ENCODE data around the gene PRKRIP1.
"Not testable (repeated sequence)": the region's sequence is repeated elsewhere in the genome, so short reads cannot be mapped to it uniquely, and the experiment has no call there.

The PRKRIP1 gene, protein sequence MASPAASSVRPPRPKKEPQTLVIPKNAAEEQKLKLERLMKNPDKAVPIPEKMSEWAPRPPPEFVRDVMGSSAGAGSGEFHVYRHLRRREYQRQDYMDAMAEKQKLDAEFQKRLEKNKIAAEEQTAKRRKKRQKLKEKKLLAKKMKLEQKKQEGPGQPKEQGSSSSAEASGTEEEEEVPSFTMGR

GRCh38 chr7:102395873-102396709, at the start of gene PRKRIP1:
Gene PRKRIP1, plus strand, starts transcription at chr7:102396363. Its CDS starts 49 bp downstream, at chr7:102396412.
- DNase-seq (ENCODE audit: low read depth in 2 of 2): peak; percentile 53 to 55

DNA sequence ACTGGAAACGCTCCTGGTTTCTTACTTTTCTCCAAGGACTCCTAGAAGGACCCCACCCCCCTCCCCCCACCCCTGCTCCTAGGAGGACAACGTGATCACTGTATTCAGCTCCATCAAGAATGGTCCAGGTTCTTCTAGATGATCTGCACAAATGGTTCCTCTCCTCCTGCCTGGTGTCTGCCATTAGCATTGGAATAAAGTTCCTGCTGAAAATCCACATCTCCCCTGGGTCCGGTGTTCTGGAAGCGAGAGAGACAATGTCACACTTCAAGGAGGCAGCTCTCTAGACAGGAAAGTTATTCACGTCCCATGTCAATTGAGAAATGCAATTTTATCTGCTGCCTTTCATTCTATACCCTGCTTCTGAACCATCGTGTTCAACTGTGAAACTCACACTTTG, 49.2 kb upstream of the PRKRIP1 start:
- not testable (repeated sequence) for DNase-seq (ENCODE audit: low read depth in 2 of 2)

DNA sequence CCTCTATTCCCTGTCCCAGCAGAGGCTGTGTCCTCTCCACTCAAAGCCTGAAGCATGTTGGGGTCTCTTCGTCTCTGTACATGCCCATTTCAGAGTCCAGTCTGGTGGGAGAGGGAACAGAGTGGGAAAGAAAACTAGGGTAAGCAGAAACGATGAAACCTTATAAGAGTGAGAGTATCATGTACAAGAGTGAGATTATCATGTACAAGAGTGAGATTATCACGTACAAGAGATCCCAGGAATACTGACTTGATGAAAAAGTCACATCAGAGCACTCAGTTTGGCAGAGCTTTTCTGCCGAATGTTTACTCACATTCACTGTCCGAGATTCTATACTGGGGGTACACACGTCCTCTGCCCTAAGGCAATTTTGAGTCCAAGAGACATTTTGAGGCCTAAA, 39.8 kb upstream of the PRKRIP1 start, which contains the start of gene SPDYE6:
Gene SPDYE6, minus strand, starts transcription at position 101 of the 400 bp plus-strand sequence. CDS start 421 bp downstream, outside the sequence.
- DNase-seq (ENCODE audit: low read depth in 2 of 2): not testable (repeated sequence)

- DNase-seq (ENCODE audit: low read depth in 2 of 2): peak; percentile 78 to 84
Measured at GRCh38 chr7:102363549-102364393, 32.4 kb upstream of the PRKRIP1 start.

DNA sequence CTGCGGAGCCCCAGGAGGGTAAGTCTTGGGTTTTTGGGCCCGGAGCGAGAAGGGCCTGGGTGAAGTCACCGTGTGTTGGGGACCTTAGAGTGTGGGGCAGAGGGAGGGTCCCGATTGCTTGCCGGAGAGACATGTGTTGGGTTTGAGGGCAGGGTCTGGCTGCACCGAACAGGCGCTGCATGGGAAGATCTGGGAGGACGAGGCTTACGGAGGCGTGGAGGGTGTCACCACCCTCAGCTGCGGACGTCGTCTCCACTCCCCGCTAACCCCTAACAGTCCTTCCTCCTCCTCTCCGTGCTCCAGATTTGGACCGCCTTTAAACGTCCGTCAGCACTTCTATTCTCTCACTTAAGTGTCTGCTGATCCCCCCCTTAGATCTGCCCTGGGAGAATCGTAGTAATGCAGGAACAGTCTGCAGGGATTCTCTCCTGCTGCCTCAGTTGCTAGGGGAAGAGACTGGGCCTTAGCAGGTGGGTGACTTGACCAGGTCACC, 31.7 kb upstream of the PRKRIP1 start:
- DNase-seq (ENCODE audit: low read depth in 2 of 2): not testable (repeated sequence)

DNA sequence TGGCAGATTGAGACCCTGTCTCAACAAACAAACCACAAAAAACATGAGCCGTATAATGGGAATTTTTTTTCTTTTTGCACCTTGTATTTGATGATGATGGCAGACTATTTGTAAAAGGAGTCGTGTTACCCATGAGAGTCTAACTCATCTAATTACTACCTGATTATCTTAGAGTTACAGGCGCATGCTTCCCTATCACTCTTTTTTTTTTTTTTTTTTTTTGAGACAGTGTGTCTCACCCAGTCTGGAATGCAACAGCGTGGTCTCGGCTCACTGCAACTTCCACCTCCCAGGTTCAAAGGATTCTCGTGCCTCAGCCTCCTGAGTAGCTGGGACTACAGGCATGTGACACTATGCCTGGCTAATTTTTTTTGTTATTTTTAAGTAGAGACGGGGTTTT, 30.8 kb upstream of the PRKRIP1 start:
- not testable (repeated sequence) for DNase-seq (ENCODE audit: low read depth in 2 of 2)

DNA sequence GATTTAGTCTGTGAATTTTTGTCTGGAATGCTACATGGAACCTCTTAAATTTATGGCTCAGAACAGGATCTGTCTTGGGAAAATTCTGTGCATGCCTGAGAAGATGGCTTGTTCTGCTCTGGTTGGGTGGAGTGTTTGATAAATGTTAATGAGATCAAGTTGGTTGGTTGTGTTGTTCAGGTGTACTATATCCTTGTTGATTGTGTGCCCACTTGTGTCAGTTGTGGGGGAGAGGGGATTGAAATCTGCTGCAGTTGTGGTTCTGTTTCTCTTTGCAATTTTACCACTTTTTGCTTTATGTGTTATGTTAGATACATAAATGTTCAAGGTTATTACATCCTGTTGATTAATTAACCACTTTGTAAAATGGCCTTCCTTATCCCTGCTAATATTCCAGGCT, 26.1 kb upstream of the PRKRIP1 start:
- DNase-seq (ENCODE audit: low read depth in 2 of 2): not testable (repeated sequence)

- DNase-seq (ENCODE audit: low read depth in 2 of 2): not testable (repeated sequence)
Measured at GRCh38 chr7:102372796-102373195, 23.4 kb upstream of the PRKRIP1 start.

GRCh38 chr7:102376964-102377466, 19.1 kb upstream of the PRKRIP1 start:
- DNase-seq (ENCODE audit: low read depth in 2 of 2): no peak

GRCh38 chr7:102380837-102381236, 15.3 kb upstream of the PRKRIP1 start:
- not testable (repeated sequence) for DNase-seq (ENCODE audit: low read depth in 2 of 2)

- DNase-seq (ENCODE audit: low read depth in 2 of 2): not testable (repeated sequence)
Measured at GRCh38 chr7:102381696-102382425, 14.3 kb upstream of the PRKRIP1 start.

GRCh38 chr7:102387064-102387463, 9.1 kb upstream of the PRKRIP1 start:
- no peak for DNase-seq (ENCODE audit: low read depth in 2 of 2)

DNA sequence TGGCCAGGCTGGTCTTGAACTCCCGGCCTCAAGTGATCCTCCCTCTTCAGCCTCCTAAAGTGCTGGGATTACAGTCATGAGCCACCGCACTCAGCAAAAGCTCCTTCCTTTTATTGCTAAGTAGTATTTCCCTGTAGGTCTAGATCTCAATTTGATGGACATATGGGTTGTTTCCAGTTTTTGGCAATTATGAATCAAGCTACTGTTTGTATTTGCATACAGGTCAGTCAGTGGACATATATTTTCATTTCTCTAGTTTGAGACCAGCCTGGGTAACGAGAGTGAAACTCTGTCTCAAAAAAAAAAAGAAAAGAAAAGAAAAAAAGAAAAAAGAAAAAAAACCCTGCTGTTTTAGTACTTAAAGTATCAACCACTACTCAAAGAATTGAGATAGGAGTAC, 6.4 kb upstream of the PRKRIP1 start:
- no peak for DNase-seq (ENCODE audit: low read depth in 2 of 2)

DNA sequence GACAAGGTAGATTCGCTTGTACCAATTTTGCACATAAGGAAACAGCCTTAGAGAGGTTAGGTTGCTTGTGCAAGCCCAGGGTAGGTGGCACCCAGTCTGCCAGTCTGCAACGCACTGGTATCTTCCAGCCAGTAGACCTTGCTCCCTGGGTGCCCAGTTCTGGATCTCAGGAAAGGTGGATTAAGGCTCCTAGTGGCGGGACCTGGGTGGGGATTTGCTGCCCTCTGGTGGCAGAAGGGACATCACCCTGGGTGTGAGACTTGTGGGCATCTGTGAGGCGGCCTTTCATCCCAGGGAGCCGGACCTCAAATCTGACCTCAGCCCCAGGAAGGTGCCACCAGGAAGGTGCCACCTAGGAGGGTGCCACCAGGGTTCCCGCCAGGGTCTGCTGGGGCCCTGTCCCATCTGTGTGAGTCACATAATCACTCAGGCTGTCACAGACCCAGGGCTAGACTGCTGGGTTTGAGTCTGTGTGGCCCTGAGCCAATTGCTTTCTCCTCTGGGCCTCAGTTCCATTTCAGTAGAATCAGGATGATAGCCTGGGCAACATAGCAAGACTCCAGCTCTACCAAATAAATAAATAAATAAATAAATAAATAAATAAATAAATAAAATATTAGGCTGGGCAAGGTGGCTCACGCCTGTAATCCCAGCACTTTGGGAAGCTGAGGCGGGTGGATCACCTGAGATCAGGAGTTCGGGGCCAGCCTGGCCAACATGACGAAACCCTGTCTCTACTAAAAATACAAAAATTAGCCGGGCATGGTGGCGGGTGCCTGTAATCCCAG, 5.3 kb upstream of the PRKRIP1 start:
- peak; percentile 37 to 51 for DNase-seq (ENCODE audit: low read depth in 2 of 2)

DNA sequence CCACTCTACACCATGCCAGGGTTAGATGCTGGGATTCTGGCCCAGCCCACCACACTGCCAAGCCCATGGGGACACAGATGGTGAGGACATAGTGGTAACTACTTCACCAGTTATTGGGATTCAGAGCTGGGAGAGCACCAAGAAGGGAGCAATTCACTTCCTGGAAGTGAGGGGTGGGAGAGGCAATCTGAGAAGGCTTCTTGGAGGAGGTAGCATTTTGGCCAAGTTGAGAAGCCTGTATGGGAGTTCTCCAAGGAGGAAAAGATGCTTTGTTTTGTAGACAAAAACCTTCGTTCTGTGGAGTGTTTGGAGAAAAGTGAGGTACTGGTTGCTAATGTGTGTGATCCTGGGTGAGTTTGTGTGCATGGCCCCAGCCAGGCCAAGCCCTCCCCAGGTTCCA, 3.8 kb upstream of the PRKRIP1 start:
- no peak for DNase-seq (ENCODE audit: low read depth in 2 of 2)

GRCh38 chr7:102393467-102393866, 2.7 kb upstream of the PRKRIP1 start:
- DNase-seq (ENCODE audit: low read depth in 2 of 2): no peak

DNA sequence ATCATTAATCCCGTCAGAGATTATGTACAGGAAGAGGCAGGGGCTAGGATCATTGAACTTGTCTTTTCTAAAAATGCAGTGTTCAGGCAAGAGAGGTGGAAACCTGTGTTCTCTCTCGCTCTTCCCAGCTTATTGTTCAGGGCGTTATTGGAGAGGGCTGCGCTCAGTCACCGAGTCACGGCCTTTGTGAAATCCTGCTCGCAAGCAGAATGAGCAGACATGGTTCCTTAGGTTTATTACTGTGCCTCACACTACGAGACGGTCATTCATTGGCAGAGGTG, 631 bp upstream of the PRKRIP1 start:
- DNase-seq (ENCODE audit: low read depth in 2 of 2): no peak

- DNase-seq (ENCODE audit: low read depth in 2 of 2): no peak
Measured at GRCh38 chr7:102396710-102397019, 502 bp downstream of the PRKRIP1 start.

- DNase-seq (ENCODE audit: low read depth in 2 of 2): no peak
Measured at GRCh38 chr7:102398543-102398942, 2.4 kb downstream of the PRKRIP1 start.

DNA sequence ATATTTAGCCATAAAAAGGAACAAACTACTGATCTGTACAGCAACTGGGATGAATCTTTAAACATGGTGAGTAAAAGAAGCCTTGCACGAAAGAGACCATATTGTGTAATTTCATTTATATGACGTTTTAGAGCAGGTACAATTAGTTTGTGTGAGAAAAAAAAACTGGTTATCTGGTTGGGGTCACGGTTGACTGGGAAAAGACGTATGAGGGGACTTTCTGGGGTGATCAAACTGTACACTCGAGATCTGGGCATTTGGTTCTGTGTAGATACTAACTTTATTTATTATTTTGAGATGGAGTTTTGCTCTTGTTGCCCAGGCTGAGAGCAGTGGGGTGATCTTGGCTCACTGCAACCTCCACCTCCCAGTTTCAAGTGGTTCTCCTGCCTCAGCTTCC, 4.2 kb downstream of the PRKRIP1 start:
- no peak for DNase-seq (ENCODE audit: low read depth in 2 of 2)

- DNase-seq (ENCODE audit: low read depth in 2 of 2): no peak
Measured at GRCh38 chr7:102403563-102403962, 7.4 kb downstream of the PRKRIP1 start.

Data from stimulated activated CD8-positive, alpha-beta memory T cell treated with anti-CD3 and anti-CD28 coated beads, Interleukin-7, amount 100 ng/mL, for 1 hour (primary cell).